ENCODE data around the gene TTYH2. TPM values are rescaled to one million over a fixed set of nuclear protein-coding genes. Genes with fewer than 3 reads are reported as not detected.
A peak's percentile ranks its signal among the peaks of the same experiment; 100 is the strongest.
"Not testable (repeated sequence)": the region's sequence is repeated elsewhere in the genome, so short reads cannot be mapped to it uniquely, and the experiment has no call there.

TTYH2 gene
- total RNA-seq, 1 experiment from 2014 or later = 4.5 TPM

DNA sequence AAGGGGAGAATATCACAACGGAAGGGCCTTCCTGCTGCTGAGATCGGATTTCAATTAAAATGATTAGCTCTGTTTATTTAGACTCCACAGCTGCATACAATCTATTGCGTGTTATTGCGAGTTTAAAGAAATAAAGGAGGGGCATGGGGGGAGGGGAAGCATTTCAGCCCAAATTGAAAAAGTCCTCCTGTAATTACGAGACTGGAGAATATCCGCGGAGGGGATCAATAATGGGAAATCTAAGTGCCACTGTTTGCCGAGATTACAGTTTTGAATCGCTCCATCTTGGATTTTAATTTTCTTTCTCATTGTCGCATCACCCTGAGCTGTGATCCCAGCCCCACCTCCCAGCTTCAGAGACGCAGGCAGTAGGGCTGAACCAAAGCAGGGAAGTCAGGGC lies 25.6 kb upstream of the TTYH2 start:
- ChIA-PET CTCF (interaction anchor here (0.6 to 6.7 kb wide), 4 partner anchors 12 to 132 kb away, joined by 4 to 99 read pairs (median 8); no protein-coding TSS in a partner anchor), POLR2A (no interaction called here)
- Mint-ChIP-seq H3K9me3 (peaks cover 9% of the 10 kb centered on the region), H3K4me3 (no peak overlapping the region), H3K27ac (no peak overlapping the region), H3K4me1 (peaks cover 13% of the 10 kb centered on the region), H3K36me3 (no peaks in the 10 kb centered on the region), H3K27me3 (ENCODE audit: low read depth) (no peaks in the 10 kb centered on the region; the same call in 1 of the 2 replicates)
- ATAC-seq = no peak
- TF ChIP-seq ETV6 (CRISPR knock-in tag; IDR thresholded peaks at IDR 0.05) = no peak
- TF ChIP-seq, protein P1, sequence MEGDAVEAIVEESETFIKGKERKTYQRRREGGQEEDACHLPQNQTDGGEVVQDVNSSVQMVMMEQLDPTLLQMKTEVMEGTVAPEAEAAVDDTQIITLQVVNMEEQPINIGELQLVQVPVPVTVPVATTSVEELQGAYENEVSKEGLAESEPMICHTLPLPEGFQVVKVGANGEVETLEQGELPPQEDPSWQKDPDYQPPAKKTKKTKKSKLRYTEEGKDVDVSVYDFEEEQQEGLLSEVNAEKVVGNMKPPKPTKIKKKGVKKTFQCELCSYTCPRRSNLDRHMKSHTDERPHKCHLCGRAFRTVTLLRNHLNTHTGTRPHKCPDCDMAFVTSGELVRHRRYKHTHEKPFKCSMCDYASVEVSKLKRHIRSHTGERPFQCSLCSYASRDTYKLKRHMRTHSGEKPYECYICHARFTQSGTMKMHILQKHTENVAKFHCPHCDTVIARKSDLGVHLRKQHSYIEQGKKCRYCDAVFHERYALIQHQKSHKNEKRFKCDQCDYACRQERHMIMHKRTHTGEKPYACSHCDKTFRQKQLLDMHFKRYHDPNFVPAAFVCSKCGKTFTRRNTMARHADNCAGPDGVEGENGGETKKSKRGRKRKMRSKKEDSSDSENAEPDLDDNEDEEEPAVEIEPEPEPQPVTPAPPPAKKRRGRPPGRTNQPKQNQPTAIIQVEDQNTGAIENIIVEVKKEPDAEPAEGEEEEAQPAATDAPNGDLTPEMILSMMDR (IDR thresholded peaks at IDR 0.05) = no peak
- TF ChIP-seq GTF2I (CRISPR knock-in tag; conservative IDR thresholded peaks at IDR 0.05) = no peak
- TF ChIP-seq, protein P2, sequence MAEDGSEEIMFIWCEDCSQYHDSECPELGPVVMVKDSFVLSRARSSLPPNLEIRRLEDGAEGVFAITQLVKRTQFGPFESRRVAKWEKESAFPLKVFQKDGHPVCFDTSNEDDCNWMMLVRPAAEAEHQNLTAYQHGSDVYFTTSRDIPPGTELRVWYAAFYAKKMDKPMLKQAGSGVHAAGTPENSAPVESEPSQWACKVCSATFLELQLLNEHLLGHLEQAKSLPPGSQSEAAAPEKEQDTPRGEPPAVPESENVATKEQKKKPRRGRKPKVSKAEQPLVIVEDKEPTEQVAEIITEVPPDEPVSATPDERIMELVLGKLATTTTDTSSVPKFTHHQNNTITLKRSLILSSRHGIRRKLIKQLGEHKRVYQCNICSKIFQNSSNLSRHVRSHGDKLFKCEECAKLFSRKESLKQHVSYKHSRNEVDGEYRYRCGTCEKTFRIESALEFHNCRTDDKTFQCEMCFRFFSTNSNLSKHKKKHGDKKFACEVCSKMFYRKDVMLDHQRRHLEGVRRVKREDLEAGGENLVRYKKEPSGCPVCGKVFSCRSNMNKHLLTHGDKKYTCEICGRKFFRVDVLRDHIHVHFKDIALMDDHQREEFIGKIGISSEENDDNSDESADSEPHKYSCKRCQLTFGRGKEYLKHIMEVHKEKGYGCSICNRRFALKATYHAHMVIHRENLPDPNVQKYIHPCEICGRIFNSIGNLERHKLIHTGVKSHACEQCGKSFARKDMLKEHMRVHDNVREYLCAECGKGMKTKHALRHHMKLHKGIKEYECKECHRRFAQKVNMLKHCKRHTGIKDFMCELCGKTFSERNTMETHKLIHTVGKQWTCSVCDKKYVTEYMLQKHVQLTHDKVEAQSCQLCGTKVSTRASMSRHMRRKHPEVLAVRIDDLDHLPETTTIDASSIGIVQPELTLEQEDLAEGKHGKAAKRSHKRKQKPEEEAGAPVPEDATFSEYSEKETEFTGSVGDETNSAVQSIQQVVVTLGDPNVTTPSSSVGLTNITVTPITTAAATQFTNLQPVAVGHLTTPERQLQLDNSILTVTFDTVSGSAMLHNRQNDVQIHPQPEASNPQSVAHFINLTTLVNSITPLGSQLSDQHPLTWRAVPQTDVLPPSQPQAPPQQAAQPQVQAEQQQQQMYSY (CRISPR knock-in tag; IDR thresholded peaks at IDR 0.05) = no peak
- TF ChIP-seq ZNF416 (CRISPR knock-in tag; IDR thresholded peaks at IDR 0.05) = no peak
- TF ChIP-seq FOXJ3 (CRISPR knock-in tag; IDR thresholded peaks at IDR 0.05; ENCODE audit: borderline replicate concordance) = no peak
- TF ChIP-seq, protein P3, sequence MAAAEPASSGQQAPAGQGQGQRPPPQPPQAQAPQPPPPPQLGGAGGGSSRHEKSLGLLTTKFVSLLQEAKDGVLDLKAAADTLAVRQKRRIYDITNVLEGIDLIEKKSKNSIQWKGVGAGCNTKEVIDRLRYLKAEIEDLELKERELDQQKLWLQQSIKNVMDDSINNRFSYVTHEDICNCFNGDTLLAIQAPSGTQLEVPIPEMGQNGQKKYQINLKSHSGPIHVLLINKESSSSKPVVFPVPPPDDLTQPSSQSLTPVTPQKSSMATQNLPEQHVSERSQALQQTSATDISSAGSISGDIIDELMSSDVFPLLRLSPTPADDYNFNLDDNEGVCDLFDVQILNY (CRISPR knock-in tag; IDR thresholded peaks at IDR 0.05) = no peak
- DNase-seq (ENCODE audit: low spot score) = no peak

DNA sequence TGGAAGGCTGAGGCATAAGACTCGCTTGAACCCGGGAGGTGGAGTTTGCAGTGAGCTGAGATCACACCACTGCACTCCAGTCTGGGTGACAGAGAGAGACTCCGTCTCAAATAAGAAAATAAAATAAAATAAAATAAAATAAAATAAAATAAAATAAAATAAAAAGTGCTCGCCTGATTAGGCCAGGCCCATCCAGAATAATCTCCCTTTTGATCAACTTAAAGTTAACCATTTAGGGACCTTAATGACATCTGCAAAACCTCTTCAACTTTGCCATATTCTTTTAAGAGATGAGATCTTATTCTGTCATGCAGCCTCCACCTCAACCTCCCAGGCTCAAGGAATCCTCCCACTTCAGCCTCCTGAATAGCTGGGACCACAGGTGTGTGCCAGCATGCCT lies 24.7 kb upstream of the TTYH2 start:
- H3K36me3 Mint-ChIP-seq; H3K4me3 Mint-ChIP-seq; DNase-seq (ENCODE audit: low spot score); POLR2A ChIA-PET; H3K27me3 Mint-ChIP-seq (ENCODE audit: low read depth); H3K9me3 Mint-ChIP-seq; ATAC-seq; H3K27ac Mint-ChIP-seq: not testable (repeated sequence)
- 0 out of 2 replicates have a peak, but pooled peaks have one; percentile 36 for TF ChIP-seq HMGA2 (CRISPR knock-in tag; IDR thresholded peaks at IDR 0.05)
- CTCF ChIA-PET = interaction anchor here (1.7 to 6.7 kb wide), 2 partner anchors 11 to 99 kb away, joined by 8 to 99 read pairs; no protein-coding TSS in a partner anchor
- H3K4me1 Mint-ChIP-seq = peaks cover 16% of the 10 kb centered on the region

DNA sequence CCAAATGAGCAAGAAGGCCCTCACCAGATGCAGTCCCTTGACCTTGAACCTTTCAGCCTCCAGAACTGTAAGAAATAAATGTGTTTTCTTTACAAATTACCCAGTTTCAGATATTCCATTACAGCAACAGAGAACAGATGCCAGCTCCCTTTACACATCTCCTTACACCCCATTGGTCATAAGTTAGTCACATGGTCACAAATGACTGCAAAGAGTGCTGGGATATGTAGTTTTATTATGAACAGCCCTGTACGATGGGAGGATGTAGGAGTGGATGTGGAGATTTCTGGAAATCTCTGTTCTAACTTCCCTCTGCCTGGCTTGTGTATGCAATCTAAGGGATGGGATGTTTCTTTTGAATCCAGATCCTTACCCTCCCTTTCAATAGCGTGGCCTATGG lies 23.2 kb upstream of the TTYH2 start:
- Mint-ChIP-seq H3K9me3 (peaks cover 9% of the 10 kb centered on the region), H3K4me3 (no peak overlapping the region), H3K36me3 (no peaks in the 10 kb centered on the region), H3K27me3 (ENCODE audit: low read depth) (no peaks in the 10 kb centered on the region; the same call in 1 of the 2 replicates), H3K27ac (no peak overlapping the region), H3K4me1 (peaks cover 16% of the 10 kb centered on the region)
- TF ChIP-seq, protein P4, sequence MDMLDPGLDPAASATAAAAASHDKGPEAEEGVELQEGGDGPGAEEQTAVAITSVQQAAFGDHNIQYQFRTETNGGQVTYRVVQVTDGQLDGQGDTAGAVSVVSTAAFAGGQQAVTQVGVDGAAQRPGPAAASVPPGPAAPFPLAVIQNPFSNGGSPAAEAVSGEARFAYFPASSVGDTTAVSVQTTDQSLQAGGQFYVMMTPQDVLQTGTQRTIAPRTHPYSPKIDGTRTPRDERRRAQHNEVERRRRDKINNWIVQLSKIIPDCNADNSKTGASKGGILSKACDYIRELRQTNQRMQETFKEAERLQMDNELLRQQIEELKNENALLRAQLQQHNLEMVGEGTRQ (CRISPR knock-in tag; IDR thresholded peaks at IDR 0.05) = peak; percentile 92
- TF ChIP-seq NFYB (CRISPR knock-in tag; conservative IDR thresholded peaks at IDR 0.05; ENCODE audit: low read depth) (peak; percentile 33; the same call in 1 of the 2 replicates), CREM (CRISPR knock-in tag; IDR thresholded peaks at IDR 0.05) (no peak)
- TF ChIP-seq, protein P5, sequence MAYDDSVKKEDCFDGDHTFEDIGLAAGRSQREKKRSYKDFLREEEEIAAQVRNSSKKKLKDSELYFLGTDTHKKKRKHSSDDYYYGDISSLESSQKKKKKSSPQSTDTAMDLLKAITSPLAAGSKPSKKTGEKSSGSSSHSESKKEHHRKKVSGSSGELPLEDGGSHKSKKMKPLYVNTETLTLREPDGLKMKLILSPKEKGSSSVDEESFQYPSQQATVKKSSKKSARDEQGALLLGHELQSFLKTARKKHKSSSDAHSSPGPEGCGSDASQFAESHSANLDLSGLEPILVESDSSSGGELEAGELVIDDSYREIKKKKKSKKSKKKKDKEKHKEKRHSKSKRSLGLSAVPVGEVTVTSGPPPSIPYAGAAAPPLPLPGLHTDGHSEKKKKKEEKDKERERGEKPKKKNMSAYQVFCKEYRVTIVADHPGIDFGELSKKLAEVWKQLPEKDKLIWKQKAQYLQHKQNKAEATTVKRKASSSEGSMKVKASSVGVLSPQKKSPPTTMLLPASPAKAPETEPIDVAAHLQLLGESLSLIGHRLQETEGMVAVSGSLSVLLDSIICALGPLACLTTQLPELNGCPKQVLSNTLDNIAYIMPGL (CRISPR knock-in tag; IDR thresholded peaks at IDR 0.05) = no peak
- TF ChIP-seq, protein P6, sequence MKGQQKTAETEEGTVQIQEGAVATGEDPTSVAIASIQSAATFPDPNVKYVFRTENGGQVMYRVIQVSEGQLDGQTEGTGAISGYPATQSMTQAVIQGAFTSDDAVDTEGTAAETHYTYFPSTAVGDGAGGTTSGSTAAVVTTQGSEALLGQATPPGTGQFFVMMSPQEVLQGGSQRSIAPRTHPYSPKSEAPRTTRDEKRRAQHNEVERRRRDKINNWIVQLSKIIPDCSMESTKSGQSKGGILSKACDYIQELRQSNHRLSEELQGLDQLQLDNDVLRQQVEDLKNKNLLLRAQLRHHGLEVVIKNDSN (CRISPR knock-in tag; IDR thresholded peaks at IDR 0.05) = peak; percentile 88
- ChIA-PET POLR2A (no interaction called here), CTCF (interaction anchor here (0.6 to 6.7 kb wide), 5 partner anchors 10 to 105 kb away, joined by 3 to 99 read pairs (median 5); partner anchors contain the start of gene RPL38)
- DNase-seq (ENCODE audit: low spot score) (no peak), ATAC-seq (peak; percentile 85)

Data from WTC11 (cell line).